Measurements from ENCODE around the gene ALX4. TPM values are rescaled to one million over a fixed set of nuclear protein-coding genes. Genes with fewer than 3 reads are reported as not detected.

ALX4 gene
- total RNA-seq, 4 donors from 2014 or later = 0.21 to 1.1 (median 0.34) TPM; not detected in 1

- Histone ChIP-seq H3K27me3 (peaks cover 99% of the 10 kb centered on the region), H3K36me3 (no peaks in the 10 kb centered on the region), H3K4me1 (peaks cover 29% of the 10 kb centered on the region), H3K9me3 (no peaks in the 10 kb centered on the region), H3K27ac (no peak overlapping the region), H3K4me3 (peak overlapping the region; percentile 14)
- 38% methylated on average over 18 of the region's 20 CpGs for WGBS
- no peak for DNase-seq (ENCODE audit: low spot score in 2 of 2)
- TF ChIP-seq POLR2A (IDR thresholded peaks at IDR 0.05) (no peak), POLR2AphosphoS5 (IDR thresholded peaks at IDR 0.05) (no peak), EP300 (IDR thresholded peaks at IDR 0.05) (no peak), CTCF (IDR thresholded peaks at IDR 0.05) (no peak)
These were observed 10.5 kb upstream of the ALX4 start for GRCh38 chr11:44320289-44320973.

- no peaks in the 10 kb centered on the region for H3K36me3 ChIP-seq
- peaks cover 99% of the 10 kb centered on the region for H3K27me3 ChIP-seq
- H3K4me3 ChIP-seq = peak overlapping the region; percentile 14
- H3K4me1 ChIP-seq = peaks cover 29% of the 10 kb centered on the region
- no peaks in the 10 kb centered on the region for H3K9me3 ChIP-seq
- no peak for DNase-seq (ENCODE audit: low spot score in 2 of 2)
- no peak overlapping the region for H3K27ac ChIP-seq
- TF ChIP-seq POLR2AphosphoS5 (IDR thresholded peaks at IDR 0.05) (no peak), CTCF (IDR thresholded peaks at IDR 0.05) (no peak), POLR2A (IDR thresholded peaks at IDR 0.05) (no peak), EP300 (IDR thresholded peaks at IDR 0.05) (no peak)
- WGBS = 9% methylated on average over 11 of the region's 53 CpGs
These were observed 9.8 kb upstream of the ALX4 start for GRCh38 chr11:44319552-44320288.

- no peaks in the 10 kb centered on the region for H3K36me3 ChIP-seq
- no peak for DNase-seq (ENCODE audit: low spot score in 2 of 2)
- H3K4me3 ChIP-seq = no peak overlapping the region
- peaks cover 29% of the 10 kb centered on the region for H3K4me1 ChIP-seq
- no peak overlapping the region for H3K27ac ChIP-seq
- 11% methylated on average over 14 of the region's 15 CpGs for WGBS
- H3K9me3 ChIP-seq = no peaks in the 10 kb centered on the region
- peaks cover 99% of the 10 kb centered on the region for H3K27me3 ChIP-seq
- TF ChIP-seq POLR2A (IDR thresholded peaks at IDR 0.05) (no peak), POLR2AphosphoS5 (IDR thresholded peaks at IDR 0.05) (no peak), CTCF (IDR thresholded peaks at IDR 0.05) (no peak), EP300 (IDR thresholded peaks at IDR 0.05) (no peak)
These were observed 9.2 kb upstream of the ALX4 start for GRCh38 chr11:44319170-44319551.

- 40% methylated on average over 2 of the region's 2 CpGs for WGBS
- no peaks in the 10 kb centered on the region for H3K36me3 ChIP-seq
- H3K4me1 ChIP-seq = peaks cover 29% of the 10 kb centered on the region
- no peaks in the 10 kb centered on the region for H3K9me3 ChIP-seq
- H3K27me3 ChIP-seq = peaks cover 100% of the 10 kb centered on the region
- H3K27ac ChIP-seq = no peak overlapping the region
- no peak overlapping the region for H3K4me3 ChIP-seq
- no peak for DNase-seq (ENCODE audit: low spot score in 2 of 2)
- no peak for TF ChIP-seq EP300 (IDR thresholded peaks at IDR 0.05)
- TF ChIP-seq POLR2AphosphoS5 (IDR thresholded peaks at IDR 0.05) = no peak
- no peak for TF ChIP-seq CTCF (IDR thresholded peaks at IDR 0.05)
- no peak for TF ChIP-seq POLR2A (IDR thresholded peaks at IDR 0.05)
These were observed 8.4 kb upstream of the ALX4 start for GRCh38 chr11:44318369-44318768.

- Histone ChIP-seq H3K36me3 (no peaks in the 10 kb centered on the region), H3K4me3 (peak overlapping the region; percentile 40), H3K4me1 (peaks cover 28% of the 10 kb centered on the region), H3K27me3 (peaks cover 100% of the 10 kb centered on the region), H3K9me3 (no peaks in the 10 kb centered on the region), H3K27ac (no peak overlapping the region)
- TF ChIP-seq EP300 (IDR thresholded peaks at IDR 0.05) = no peak
- no peak for TF ChIP-seq POLR2AphosphoS5 (IDR thresholded peaks at IDR 0.05)
- TF ChIP-seq POLR2A (IDR thresholded peaks at IDR 0.05) = no peak
- no peak for TF ChIP-seq CTCF (IDR thresholded peaks at IDR 0.05)
- DNase-seq (ENCODE audit: low spot score in 2 of 2) = no peak
- WGBS = 12% methylated on average over 17 of the region's 44 CpGs
These were observed 6.8 kb upstream of the ALX4 start for GRCh38 chr11:44316659-44317240.

All from suprapubic skin (tissue), 4 donors.